GM21360 (cell line): ENCODE measurements around the gene ARSG.

Experiments
- ATAC-seq: cut with Tn5 transposase; IDR thresholded peaks from one replicate; pipeline ENCODE4 v1.9.1; 2021; ENCODE audit warnings: mild to moderate bottlenecking, moderate library complexity; ENCODE audit not compliant: unreplicated experiment

The ARSG gene

GRCh38 chr17:68423251-68423650 lies 132.0 kb downstream of the ARSG start:
- ATAC-seq = no peak

- no peak for ATAC-seq
These were observed 132.9 kb downstream of the ARSG start for GRCh38 chr17:68424203-68424602.

GRCh38 chr17:68424861-68425260 lies 133.6 kb downstream of the ARSG start:
- ATAC-seq = no peak

- ATAC-seq = no peak
These were observed 134.7 kb downstream of the ARSG start for GRCh38 chr17:68425979-68426378.

GRCh38 chr17:68427575-68427974 lies 136.3 kb downstream of the ARSG start:
- no peak for ATAC-seq

GRCh38 chr17:68428498-68429172 lies 137.3 kb downstream of the ARSG start:
- ATAC-seq = no peak

- no peak for ATAC-seq
These were observed 138.6 kb downstream of the ARSG start for GRCh38 chr17:68429881-68430280.

- ATAC-seq = no peak
These were observed 139.8 kb downstream of the ARSG start for GRCh38 chr17:68431045-68431608.

- ATAC-seq = no peak
These were observed 140.4 kb downstream of the ARSG start for GRCh38 chr17:68431661-68432071.

GRCh38 chr17:68432086-68432864 lies 141.0 kb downstream of the ARSG start:
- ATAC-seq = no peak

GRCh38 chr17:68433211-68433610 lies 141.9 kb downstream of the ARSG start:
- ATAC-seq = no peak

GRCh38 chr17:68433911-68434508 lies 142.7 kb downstream of the ARSG start:
- no peak for ATAC-seq

- no peak for ATAC-seq
These were observed 144.1 kb downstream of the ARSG start for GRCh38 chr17:68435361-68435760.

GRCh38 chr17:68435876-68436842 lies 144.9 kb downstream of the ARSG start:
- no peak for ATAC-seq

- ATAC-seq = peak; percentile 56
These were observed 146.9 kb downstream of the ARSG start for GRCh38 chr17:68437979-68438822.

- no peak for ATAC-seq
These were observed 148.5 kb downstream of the ARSG start for GRCh38 chr17:68439656-68440290.

GRCh38 chr17:68440526-68440925 lies 149.2 kb downstream of the ARSG start:
- ATAC-seq = no peak

GRCh38 chr17:68441070-68441770 lies 149.9 kb downstream of the ARSG start:
- ATAC-seq = no peak
